H1 (cell line): ENCODE results near the gene EPB41L5. TPM values are rescaled to one million over a fixed set of nuclear protein-coding genes. Genes with fewer than 3 reads are reported as not detected.

ENCODE experiments used
- CTCF ChIA-PET: fragments of 300-600 bp; sonication (Branson Sonifier 250); formaldehyde crosslinking; loops from one replicate; lab custom pipeline; 2021; ENCODE audit not compliant: partially characterized antibody; lab: Charles Lee
- POLR2A ChIA-PET: fragments of 300-600 bp; sonication (Branson Sonifier 250); formaldehyde crosslinking; loops from one replicate; lab custom pipeline; 2021; ENCODE audit warnings: inconsistent platforms; ENCODE audit not compliant: partially characterized antibody; lab: Charles Lee
- DNase-seq, 2 experiments: peaks; one replicate each; pipeline versions ENCODE4 v3.0.0 to v3.0.0-alpha.2; 2010 to 2022; ENCODE audit warnings: low spot score in 2 of 2, low read depth in 1 of 2, mixed read lengths in 1 of 2
- FAIRE-seq: peaks from 2 replicates; lab custom pipeline; 2011; peaks lifted over from hg19 to GRCh38; lab: Jason Lieb, UNC
- H2AFZ ChIP-seq: 2 replicates; pipeline ENCODE4 v1.8.1; 2012; ENCODE audit warnings: low read length, inconsistent platforms
- H2AK5ac ChIP-seq: 2 replicates; pipeline ENCODE4 v1.6.1; 2013; ENCODE audit warnings: low read depth, low read length
- H2BK120ac ChIP-seq: replicated peaks from 2 replicates; pipeline ENCODE3; 2013; ENCODE audit warnings: low read depth, low read length, inconsistent platforms
- H2BK12ac ChIP-seq: 2 replicates; pipeline ENCODE4 v1.6.1; 2013; ENCODE audit warnings: low read depth, low read length
- H2BK15ac ChIP-seq: 2 replicates; pipeline ENCODE4 v1.6.1; 2013; ENCODE audit warnings: low read length
- H2BK20ac ChIP-seq: 2 replicates; pipeline ENCODE4 v1.6.1; 2013; ENCODE audit warnings: low read length
- H2BK5ac ChIP-seq: 2 replicates; pipeline ENCODE4 v1.6.1; 2013; ENCODE audit warnings: low read depth, low read length
- H3K14ac ChIP-seq: 2 replicates; pipeline ENCODE4 v1.6.1; 2013; ENCODE audit warnings: inconsistent platforms; ENCODE audit not compliant: insufficient read length
- H3K18ac ChIP-seq: 2 replicates; pipeline ENCODE4 v1.6.1; 2013; ENCODE audit warnings: low read length; ENCODE audit errors: extremely low read depth
- H3K23ac ChIP-seq: 2 replicates; pipeline ENCODE4 v1.6.1; 2013; ENCODE audit warnings: inconsistent platforms; ENCODE audit not compliant: insufficient read length
- H3K23me2 ChIP-seq: 2 replicates; pipeline ENCODE4 v1.6.1; 2013; ENCODE audit warnings: low read depth, low read length
- H3K27ac ChIP-seq: 2 replicates; pipeline ENCODE4 v1.6.1; 2011; ENCODE audit warnings: low read depth, low read length, inconsistent platforms
- H3K27me3 ChIP-seq, 4 experiments: replicated peaks in 1 of 4; 1 replicate in 1 of 4; 2 replicates in 3 of 4; pipeline versions ENCODE4 v1.6.1 to v1.8.1; 2011 to 2013; ENCODE audit warnings: low read length in 3 of 4, mild to moderate bottlenecking in 3 of 4, inconsistent platforms in 2 of 4, mixed read lengths in 2 of 4, moderate library complexity in 1 of 4; ENCODE audit not compliant: control insufficient read depth in 3 of 4, insufficient read depth in 3 of 4; ENCODE audit errors: extremely low read depth in 1 of 4
- H3K36me3 ChIP-seq, 4 experiments: 2 replicates each; pipeline versions ENCODE4 v1.6.1 to v1.8.1; 2011 to 2013; ENCODE audit warnings: mild to moderate bottlenecking in 4 of 4, low read length in 3 of 4, moderate library complexity in 2 of 4, control low read depth in 1 of 4, inconsistent platforms in 1 of 4; ENCODE audit not compliant: insufficient read depth in 4 of 4, control insufficient read depth in 2 of 4
- H3K4ac ChIP-seq: replicated peaks from 2 replicates; pipeline ENCODE3; 2013; ENCODE audit warnings: low read length, low read depth, mixed read lengths, inconsistent platforms; ENCODE audit not compliant: insufficient read length
- H3K4me1 ChIP-seq, 4 experiments: replicated peaks in 1 of 4; 1 replicate in 1 of 4; 2 replicates in 3 of 4; pipeline versions ENCODE4 v1.6.1 to v1.8.1; 2011 to 2013; ENCODE audit warnings: low read length in 3 of 4, inconsistent platforms in 2 of 4, mixed read lengths in 1 of 4; ENCODE audit not compliant: insufficient read depth in 4 of 4, control insufficient read depth in 3 of 4
- H3K4me2 ChIP-seq, 2 experiments: 2 replicates each; pipeline versions ENCODE4 v1.6.1 to v1.8.1; 2011 to 2013; ENCODE audit warnings: low read depth in 2 of 2, low read length in 2 of 2, control low read depth in 1 of 2, inconsistent platforms in 1 of 2, mild to moderate bottlenecking in 1 of 2; ENCODE audit not compliant: insufficient read depth in 1 of 2
- H3K4me3 ChIP-seq, 4 experiments: fragments of 200-600, 300-600 bp in 1 of 4; sonication (generic), shearing (Covaris generic), sonication (Bioruptor Twin) in 1 of 4; 2 replicates each; pipeline versions ENCODE4 v1.5.1 to v1.8.1; 2011 to 2016; ENCODE audit warnings: low read length in 4 of 4, low read depth in 3 of 4, control low read depth in 2 of 4, inconsistent platforms in 2 of 4, mild to moderate bottlenecking in 2 of 4, mixed read lengths in 1 of 4, moderate library complexity in 1 of 4; ENCODE audit not compliant: insufficient read depth in 2 of 4; ENCODE audit errors: extremely low read depth in 1 of 4
- H3K56ac ChIP-seq: replicated peaks from 2 replicates; pipeline ENCODE3; 2013; ENCODE audit warnings: low read depth, mild to moderate bottlenecking, mixed read lengths, low read length, inconsistent platforms; ENCODE audit not compliant: insufficient read length
- H3K79me1 ChIP-seq: 2 replicates; pipeline ENCODE4 v1.6.1; 2013; ENCODE audit warnings: low read depth, low read length, control low read depth
- H3K79me2 ChIP-seq, 2 experiments: 2 replicates each; pipeline versions ENCODE4 v1.6.1 to v1.8.1; 2012 to 2013; ENCODE audit warnings: low read length in 2 of 2, mild to moderate bottlenecking in 2 of 2, inconsistent platforms in 1 of 2; ENCODE audit not compliant: insufficient read depth in 2 of 2, control insufficient read depth in 1 of 2
- H3K9ac ChIP-seq, 4 experiments: replicated peaks in 1 of 4; 1 replicate in 1 of 4; 2 replicates in 3 of 4; pipeline versions ENCODE4 v1.6.1 to v1.8.1; 2011 to 2013; ENCODE audit warnings: low read depth in 3 of 4, low read length in 3 of 4, control low read depth in 2 of 4, mild to moderate bottlenecking in 2 of 4, moderate library complexity in 2 of 4, inconsistent platforms in 1 of 4; ENCODE audit errors: extremely low read depth in 1 of 4
- H3K9me3 ChIP-seq, 2 experiments: 2 replicates each; pipeline versions ENCODE4 v1.6.1 to v1.8.1; 2012 to 2013; ENCODE audit warnings: mild to moderate bottlenecking in 2 of 2, moderate library complexity in 2 of 2, control low read depth in 1 of 2, inconsistent platforms in 1 of 2, low read depth in 1 of 2, low read length in 1 of 2, mixed read lengths in 1 of 2; ENCODE audit not compliant: insufficient read depth in 2 of 2
- H4K20me1 ChIP-seq, 2 experiments: replicated peaks in 1 of 2; 2 replicates each; pipeline versions ENCODE3 to v1.8.1; 2011 to 2013; ENCODE audit warnings: inconsistent platforms in 2 of 2, low read length in 2 of 2, mild to moderate bottlenecking in 1 of 2; ENCODE audit not compliant: insufficient read depth in 2 of 2, control insufficient read depth in 1 of 2
- H4K5ac ChIP-seq: 2 replicates; pipeline ENCODE4 v1.6.1; 2013; ENCODE audit warnings: low read length, low read depth, mixed read lengths, inconsistent platforms; ENCODE audit not compliant: insufficient read length
- H4K8ac ChIP-seq: 2 replicates; pipeline ENCODE4 v1.8.0; 2013; ENCODE audit warnings: mild to moderate bottlenecking, moderate library complexity, low read length, inconsistent platforms; ENCODE audit not compliant: insufficient read depth; ENCODE audit errors: extremely low read depth
- H4K91ac ChIP-seq: replicated peaks from 2 replicates; pipeline ENCODE3; 2013; ENCODE audit warnings: low read length, mixed read lengths, inconsistent platforms; ENCODE audit not compliant: insufficient read length
- ATF2 ChIP-seq: IDR thresholded peaks from 2 replicates; pipeline ENCODE4 v1.6.1; 2012; ENCODE audit warnings: low read length, inconsistent platforms
- CTCF ChIP-seq, 3 experiments: IDR thresholded peaks; 1 replicate in 2 of 3; 2 replicates in 1 of 3; pipeline versions ENCODE4 v1.5.1 to v1.6.1; 2011; ENCODE audit warnings: low read length in 3 of 3, mild to moderate bottlenecking in 3 of 3, inconsistent platforms in 2 of 3, low read depth in 1 of 3, moderate library complexity in 1 of 3; ENCODE audit not compliant: insufficient read depth in 1 of 3; ENCODE audit errors: control extremely low read depth in 1 of 3
- RNF2 ChIP-seq: fragments of 200-900, 300-1000 bp; sonication (generic); IDR thresholded peaks from 2 replicates; pipeline ENCODE4 v1.7.1; 2016; ENCODE audit warnings: borderline replicate concordance, low read depth, mild to moderate bottlenecking, antibody characterized with exemption, low read length; ENCODE audit not compliant: poor library complexity, severe bottlenecking; ENCODE audit errors: missing control alignments
- TAF1 ChIP-seq: IDR thresholded peaks from 2 replicates; pipeline ENCODE4 v1.6.1; 2011; ENCODE audit warnings: mild to moderate bottlenecking, low read depth, low read length
- WGBS, 2 experiments: shearing (Covaris generic) in 1 of 2; methylation state at CpG; one replicate each; pipeline versions ENCODE4 v1.1.6 to v1.1.7; 2013 to 2015; ENCODE audit warnings: low lambda C conversion rate in 2 of 2, mixed read lengths in 2 of 2, inconsistent platforms in 1 of 2, low coverage in 1 of 2, missing lambda C conversion rate in 1 of 2; ENCODE audit not compliant: insufficient replicate concordance in 2 of 2, insufficient coverage in 1 of 2, insufficient read length in 1 of 2; ENCODE audit errors: extremely low coverage in 1 of 2, missing lambda C conversion rate in 1 of 2; 5-methylcytosine and 5-hydroxymethylcytosine counted together
- polyA plus RNA-seq, 7 experiments: library from polyadenylated mRNA; depleted of rRNA in 3 of 7; stranded (reverse) in 5 of 7; unstranded in 2 of 7; fragments of >200 nt in 5 of 7; fragments of 200-250 nt in 2 of 7; gene quantifications; 1 replicate in 5 of 7; 2 replicates in 1 of 7; 4 replicates in 1 of 7; pipeline versions ENCODE4 v1.2.1 to v1.2.3, GENCODE V29; 2011 to 2013; ENCODE audit warnings: missing spikeins in 2 of 7, mixed read lengths in 2 of 7
- total RNA-seq: library from RNA; stranded (reverse); fragmentation: NEBNext Ultra II Directional; extraction: Animal tissue kit (Norgen Biotek cat#: 25700); gene quantifications from 2 replicates; pipeline ENCODE4 v1.2.1, GENCODE V29; 2021

Gene EPB41L5
- total and polyA plus RNA-seq, 2 of the 8 experiments (the other 6 are each of a cell fraction or from before 2014, with no cell fraction given) = 13.5 to 32.3 TPM

GRCh38 chr2:120052597-120052996, 39.7 kb downstream of the EPB41L5 start:
- no peak overlapping the region for H2BK120ac ChIP-seq
- no peak overlapping the region for H3K9ac ChIP-seq
- H2BK20ac ChIP-seq = no peak overlapping the region
- H3K79me1 ChIP-seq = no peaks in the 10 kb centered on the region; the same call in 1 of the 2 replicates
- no peak for FAIRE-seq
- H3K56ac ChIP-seq = no peak overlapping the region
- no peaks in the 10 kb centered on the region for H3K4me1 ChIP-seq
- H2BK5ac ChIP-seq = no peak overlapping the region
- H3K4me2 ChIP-seq = no peak overlapping the region
- no peak overlapping the region for H2AK5ac ChIP-seq
- no peak overlapping the region for H2BK15ac ChIP-seq
- WGBS, 2 experiments = 88% methylated on average over 2 of the region's 2 CpGs; no CpG with 5 or more reads in 1 of the 2 experiments
- no peak overlapping the region for H2AFZ ChIP-seq
- H4K91ac ChIP-seq = no peak overlapping the region
- H3K23ac ChIP-seq = no peak overlapping the region
- no peaks in the 10 kb centered on the region for H3K27me3 ChIP-seq
- ChIA-PET CTCF (no interaction called here), POLR2A (no interaction called here)
- DNase-seq = no peak
- peaks cover 0 to 15% (median 3%) of the 10 kb centered on the region in 4 experiments; a peak in 3 of 8 replicates for H3K36me3 ChIP-seq
- H3K23me2 ChIP-seq = no peaks in the 10 kb centered on the region
- H3K9me3 ChIP-seq = peaks cover 15 to 17% of the 10 kb centered on the region in 2 experiments
- no peak overlapping the region for H2BK12ac ChIP-seq
- no peak overlapping the region for H3K4ac ChIP-seq
- H3K27ac ChIP-seq = no peak overlapping the region
- no peak overlapping the region for H4K8ac ChIP-seq
- H4K5ac ChIP-seq = no peak overlapping the region
- H4K20me1 ChIP-seq = no peaks in the 10 kb centered on the region
- no peak overlapping the region for H3K18ac ChIP-seq
- no peak overlapping the region for H3K14ac ChIP-seq
- H3K79me2 ChIP-seq = peaks cover 0 to 22% of the 10 kb centered on the region in 2 experiments; a peak in 2 of 4 replicates
- no peak overlapping the region for H3K4me3 ChIP-seq
- TF ChIP-seq TAF1 = no peak
- TF ChIP-seq ATF2 = no peak
- no peak for TF ChIP-seq CTCF (IDR thresholded peaks at IDR 0.05; ENCODE audit: control extremely low read depth in 1 of 3, insufficient read depth in 1 of 3, low read depth in 1 of 3, low read length in 3 of 3)
- no peak for TF ChIP-seq RNF2
